Muscle of leg (tissue), 11 donors: ENCODE measurements around the gene AUTS2. TPM values are rescaled to one million over a fixed set of nuclear protein-coding genes. Genes with fewer than 3 reads are reported as not detected.
"Not testable (repeated sequence)": the region's sequence is repeated elsewhere in the genome, so short reads cannot be mapped to it uniquely, and the experiment has no call there.

ENCODE experiments used
- DNase-seq: peaks from one replicate; pipeline ENCODE4 v3.0.0; 2013
- H3K27ac ChIP-seq: one replicate; pipeline ENCODE4 v1.5.1; 2013; ENCODE audit warnings: mild to moderate bottlenecking, low read length, control low read depth
- H3K27me3 ChIP-seq: one replicate; pipeline ENCODE4 v1.6.1; 2013; ENCODE audit warnings: low read length; ENCODE audit not compliant: control insufficient read depth, insufficient read depth
- H3K36me3 ChIP-seq: one replicate; pipeline ENCODE4 v1.6.1; 2013; ENCODE audit warnings: low read length; ENCODE audit not compliant: control insufficient read depth, insufficient read depth
- H3K4me1 ChIP-seq: one replicate; pipeline ENCODE4 v1.6.1; 2013; ENCODE audit warnings: low read length; ENCODE audit not compliant: control insufficient read depth, insufficient read depth
- H3K4me3 ChIP-seq: one replicate; pipeline ENCODE4 v1.5.1; 2013; ENCODE audit warnings: low read length, control low read depth
- H3K9me3 ChIP-seq: replicated peaks from 2 replicates; pipeline ENCODE4 v1.6.1; 2013; ENCODE audit warnings: low read depth, low read length; ENCODE audit not compliant: control insufficient read depth
- WGBS: methylation state at CpG from one replicate; pipeline ENCODE4 v1.1.5; 2013; ENCODE audit warnings: missing lambda C conversion rate; ENCODE audit not compliant: insufficient coverage; 5-methylcytosine and 5-hydroxymethylcytosine counted together
- polyA plus RNA-seq, 8 donors: library from polyadenylated mRNA; unstranded; fragments of 120-200 nt; gene quantifications; one replicate each; pipeline versions ENCODE4 v1.2.1 to v1.2.3, GENCODE V29; 2013; ENCODE audit warnings: inconsistent platforms in 1 of 8, low replicate concordance in 1 of 8; ENCODE audit not compliant: insufficient read length in 8 of 8, insufficient read depth in 1 of 8
- total RNA-seq: library from RNA; stranded (reverse); fragments of 120-200 nt; gene quantifications from one replicate; pipeline ENCODE4 v1.2.4, GENCODE V29; 2013

AUTS2 gene
- total and polyA plus RNA-seq, 9 donors, result 28.6 to 92.3 (median 58.8) TPM

GRCh38 chr7:70356787-70357328, 758.6 kb downstream of the AUTS2 start:
- 32% methylated on average over 2 of the region's 5 CpGs for WGBS
- H3K4me3 ChIP-seq, result no peak overlapping the region
- DNase-seq, result peak; percentile 95

GRCh38 chr7:70360557-70360956, 762.3 kb downstream of the AUTS2 start:
- DNase-seq, result no peak

More at GRCh38 chr7:70356787-70357328, 758.6 kb downstream of the AUTS2 start:
- Histone ChIP-seq H3K27me3 (no peaks in the 10 kb centered on the region), H3K27ac (peak overlapping the region; percentile 10), H3K36me3 (no peaks in the 10 kb centered on the region), H3K9me3 (no peaks in the 10 kb centered on the region), H3K4me1 (peaks cover 18% of the 10 kb centered on the region)

GRCh38 chr7:70361821-70362220, 763.5 kb downstream of the AUTS2 start:
- Histone ChIP-seq H3K4me3 (no peak overlapping the region), H3K27me3 (no peaks in the 10 kb centered on the region), H3K36me3 (no peaks in the 10 kb centered on the region), H3K9me3 (no peaks in the 10 kb centered on the region), H3K4me1 (peaks cover 3% of the 10 kb centered on the region), H3K27ac (no peak overlapping the region)
- no peak for DNase-seq
- no CpG with 5 or more reads among the region's 1 CpG for WGBS

More at GRCh38 chr7:70360557-70360956, 762.3 kb downstream of the AUTS2 start:
- H3K27ac ChIP-seq, result no peak overlapping the region
- WGBS, result 57% methylated on average over 1 of the region's 4 CpGs
- no peaks in the 10 kb centered on the region for H3K9me3 ChIP-seq
- H3K36me3 ChIP-seq, result no peaks in the 10 kb centered on the region
- peaks cover 11% of the 10 kb centered on the region for H3K4me1 ChIP-seq
- no peak overlapping the region for H3K4me3 ChIP-seq
- H3K27me3 ChIP-seq, result no peaks in the 10 kb centered on the region

GRCh38 chr7:70364393-70364792, 766.1 kb downstream of the AUTS2 start:
- not testable (repeated sequence) for H3K27ac ChIP-seq, H3K4me1 ChIP-seq, H3K9me3 ChIP-seq, H3K27me3 ChIP-seq, H3K36me3 ChIP-seq, DNase-seq, H3K4me3 ChIP-seq
- no CpG with 5 or more reads among the region's 3 CpGs for WGBS

GRCh38 chr7:70371652-70372051, 773.4 kb downstream of the AUTS2 start:
- H3K9me3 ChIP-seq, result no peaks in the 10 kb centered on the region
- no peaks in the 10 kb centered on the region for H3K36me3 ChIP-seq
- H3K4me3 ChIP-seq, result no peak overlapping the region
- DNase-seq, result no peak
- H3K27ac ChIP-seq, result no peak overlapping the region
- WGBS, result no CpG with 5 or more reads among the region's 1 CpG
- no peaks in the 10 kb centered on the region for H3K27me3 ChIP-seq
- no peaks in the 10 kb centered on the region for H3K4me1 ChIP-seq

- no peak overlapping the region for H3K4me3 ChIP-seq
- no peak for DNase-seq
- H3K9me3 ChIP-seq, result no peaks in the 10 kb centered on the region
- 71% methylated on average over 1 of the region's 6 CpGs for WGBS
- no peaks in the 10 kb centered on the region for H3K4me1 ChIP-seq
- H3K36me3 ChIP-seq, result no peaks in the 10 kb centered on the region
- H3K27me3 ChIP-seq, result no peaks in the 10 kb centered on the region
- H3K27ac ChIP-seq, result no peak overlapping the region
These were observed 774.7 kb downstream of the AUTS2 start for GRCh38 chr7:70372768-70373515.

- no peak overlapping the region for H3K4me3 ChIP-seq
- no peaks in the 10 kb centered on the region for H3K4me1 ChIP-seq
- WGBS, result no CpG with 5 or more reads among the region's 6 CpGs
- H3K36me3 ChIP-seq, result no peaks in the 10 kb centered on the region
- H3K27ac ChIP-seq, result no peak overlapping the region
- DNase-seq, result peak; percentile 30
- H3K9me3 ChIP-seq, result no peaks in the 10 kb centered on the region
- no peaks in the 10 kb centered on the region for H3K27me3 ChIP-seq
These were observed 776.7 kb downstream of the AUTS2 start for GRCh38 chr7:70374772-70375533.

GRCh38 chr7:70376561-70377031, 778.3 kb downstream of the AUTS2 start:
- no peak overlapping the region for H3K27ac ChIP-seq
- WGBS, result 80% methylated on average over 1 of the region's 4 CpGs

GRCh38 chr7:70377957-70378356, 779.7 kb downstream of the AUTS2 start:
- Histone ChIP-seq H3K27ac (no peak overlapping the region), H3K27me3 (no peaks in the 10 kb centered on the region), H3K9me3 (no peaks in the 10 kb centered on the region), H3K4me3 (no peak overlapping the region), H3K4me1 (peaks cover 3% of the 10 kb centered on the region), H3K36me3 (no peaks in the 10 kb centered on the region)
- no CpG with 5 or more reads among the region's 7 CpGs for WGBS
- no peak for DNase-seq

More at GRCh38 chr7:70376561-70377031, 778.3 kb downstream of the AUTS2 start:
- DNase-seq, result no peak
- H3K4me1 ChIP-seq, result peaks cover 3% of the 10 kb centered on the region
- no peak overlapping the region for H3K4me3 ChIP-seq
- no peaks in the 10 kb centered on the region for H3K27me3 ChIP-seq
- H3K9me3 ChIP-seq, result no peaks in the 10 kb centered on the region
- no peaks in the 10 kb centered on the region for H3K36me3 ChIP-seq

- DNase-seq, result no peak
- H3K4me1 ChIP-seq, result peaks cover 3% of the 10 kb centered on the region
- no peaks in the 10 kb centered on the region for H3K36me3 ChIP-seq
- H3K4me3 ChIP-seq, result no peak overlapping the region
- no peaks in the 10 kb centered on the region for H3K9me3 ChIP-seq
- H3K27ac ChIP-seq, result no peak overlapping the region
- no peaks in the 10 kb centered on the region for H3K27me3 ChIP-seq
- 86% methylated on average over 3 of the region's 9 CpGs for WGBS
These were observed 780.9 kb downstream of the AUTS2 start for GRCh38 chr7:70379210-70379609.
